Muscle of arm (tissue), 12 donors: Measurements from ENCODE around the gene ANKFY1. TPM values are rescaled to one million over a fixed set of nuclear protein-coding genes. Genes with fewer than 3 reads are reported as not detected.

Source experiments
- DNase-seq: peaks from one replicate; pipeline ENCODE4 v3.0.0-alpha.2; 2013
- polyA plus RNA-seq, 12 donors: library from polyadenylated mRNA; unstranded; fragments of 120-200 nt; gene quantifications; one replicate each; pipeline ENCODE4 v1.2.1, GENCODE V29; 2013; ENCODE audit not compliant: insufficient read length in 12 of 12

Gene ANKFY1
- polyA plus RNA-seq, 12 donors = 25.8 to 66.8 (median 32.6) TPM; not detected in 1

- no peak for DNase-seq
Observed at GRCh38 chr17:4184811-4185210, 79.0 kb downstream of the ANKFY1 start.

- no peak for DNase-seq
Observed at GRCh38 chr17:4182043-4182442, 81.7 kb downstream of the ANKFY1 start.

- no peak for DNase-seq
Observed at GRCh38 chr17:4180791-4181190, 83.0 kb downstream of the ANKFY1 start.

GRCh38 chr17:4179071-4179470, 84.7 kb downstream of the ANKFY1 start:
- no peak for DNase-seq

- no peak for DNase-seq
Observed at GRCh38 chr17:4178651-4179050, 85.1 kb downstream of the ANKFY1 start.

GRCh38 chr17:4177806-4178205, 86.0 kb downstream of the ANKFY1 start:
- no peak for DNase-seq

GRCh38 chr17:4176808-4177472, 86.8 kb downstream of the ANKFY1 start:
- DNase-seq = no peak

- no peak for DNase-seq
Observed at GRCh38 chr17:4175921-4176807, 87.6 kb downstream of the ANKFY1 start.

GRCh38 chr17:4174556-4174955, 89.2 kb downstream of the ANKFY1 start:
- no peak for DNase-seq

GRCh38 chr17:4173781-4174180, 90.0 kb downstream of the ANKFY1 start:
- DNase-seq = no peak

- DNase-seq = no peak
Observed at GRCh38 chr17:4172356-4172755, 91.4 kb downstream of the ANKFY1 start.

- no peak for DNase-seq
Observed at GRCh38 chr17:4170639-4171280, 93.0 kb downstream of the ANKFY1 start.

GRCh38 chr17:4167786-4168185, 96.0 kb downstream of the ANKFY1 start:
- no peak for DNase-seq

GRCh38 chr17:4166419-4166818, 97.4 kb downstream of the ANKFY1 start:
- no peak for DNase-seq

GRCh38 chr17:4165301-4166010, 98.3 kb downstream of the ANKFY1 start:
- DNase-seq = no peak

GRCh38 chr17:4163951-4164350, 99.8 kb downstream of the ANKFY1 start:
- no peak for DNase-seq

GRCh38 chr17:4162775-4163466, 100.9 kb downstream of the ANKFY1 start:
- DNase-seq = no peak

GRCh38 chr17:4162321-4162720, 101.5 kb downstream of the ANKFY1 start:
- DNase-seq = no peak

GRCh38 chr17:4161967-4162305, 101.8 kb downstream of the ANKFY1 start:
- DNase-seq = no peak

- no peak for DNase-seq
Observed at GRCh38 chr17:4161192-4161966, 102.4 kb downstream of the ANKFY1 start.
